ENCODE data around the gene PLK3. TPM values are rescaled to one million over a fixed set of nuclear protein-coding genes. Genes with fewer than 3 reads are reported as not detected.

The PLK3 gene
- total and polyA plus RNA-seq, 2 of the 4 experiments (the other 2 are of a cell fraction): 15.8 to 51.6 TPM

DNA sequence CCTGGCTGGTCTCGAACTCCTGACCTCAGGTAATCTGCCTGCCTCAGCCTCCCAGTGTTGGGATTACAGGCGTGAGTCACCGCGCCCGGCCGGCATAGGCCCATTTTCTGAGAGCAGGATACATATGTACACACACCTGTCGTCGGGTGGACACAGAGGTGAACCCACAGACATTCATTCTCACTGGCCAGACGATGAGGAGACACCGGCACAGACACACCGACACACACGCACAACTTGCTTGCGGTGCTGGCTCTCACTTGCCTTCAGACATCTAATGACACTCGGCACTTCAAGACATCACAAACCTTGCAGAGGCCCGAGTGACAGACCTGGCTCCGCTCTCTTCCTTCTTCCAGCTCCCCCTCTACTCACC is 42.3 kb downstream of the PLK3 start:
- no peak overlapping the region for H2BK20ac ChIP-seq (ENCODE audit: low read depth, low read length)
- no peak overlapping the region for H2BK120ac ChIP-seq (ENCODE audit: low read depth, low read length)
- H3K4me3 ChIP-seq (ENCODE audit: insufficient read depth, low read depth, low read length): peak overlapping the region; percentile 51
- H3K9me3 ChIP-seq (ENCODE audit: control insufficient read depth, insufficient read depth, low read length): no peaks in the 10 kb centered on the region
- H3K9ac ChIP-seq (ENCODE audit: low read depth, low read length): no peak overlapping the region
- BruUV-seq (replicated peaks): no TSS peak
- H2AFZ ChIP-seq (replicated peaks; ENCODE audit: low read length, poor library complexity): peak overlapping the region; percentile 93
- H3K79me1 ChIP-seq (ENCODE audit: low read depth in 1 of 2, low read length in 2 of 2): no peaks in the 10 kb centered on the region
- no peak for TF ChIP-seq MAZ (IDR thresholded peaks at IDR 0.05; ENCODE audit: borderline replicate concordance, low read depth, low read length)
- TF ChIP-seq CEBPB (IDR thresholded peaks at IDR 0.05; ENCODE audit: low read depth, low read length): no peak
- TF ChIP-seq MXI1 (IDR thresholded peaks at IDR 0.05; ENCODE audit: borderline replicate concordance, low read depth, low read length): no peak
- TF ChIP-seq MAFK (IDR thresholded peaks at IDR 0.05; ENCODE audit: low read depth, low read length): no peak
- TF ChIP-seq POLR2A (IDR thresholded peaks at IDR 0.05; ENCODE audit: low read depth, low read length): no peak
- TF ChIP-seq, protein P1, sequence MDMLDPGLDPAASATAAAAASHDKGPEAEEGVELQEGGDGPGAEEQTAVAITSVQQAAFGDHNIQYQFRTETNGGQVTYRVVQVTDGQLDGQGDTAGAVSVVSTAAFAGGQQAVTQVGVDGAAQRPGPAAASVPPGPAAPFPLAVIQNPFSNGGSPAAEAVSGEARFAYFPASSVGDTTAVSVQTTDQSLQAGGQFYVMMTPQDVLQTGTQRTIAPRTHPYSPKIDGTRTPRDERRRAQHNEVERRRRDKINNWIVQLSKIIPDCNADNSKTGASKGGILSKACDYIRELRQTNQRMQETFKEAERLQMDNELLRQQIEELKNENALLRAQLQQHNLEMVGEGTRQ (IDR thresholded peaks at IDR 0.05; ENCODE audit: low read depth, low read length): no peak
- no peak for TF ChIP-seq BHLHE40 (IDR thresholded peaks at IDR 0.05; ENCODE audit: low read depth, low read length)
- TF ChIP-seq SMC3 (IDR thresholded peaks at IDR 0.05; ENCODE audit: low read depth, low read length): no peak
- TF ChIP-seq RFX5 (IDR thresholded peaks at IDR 0.05; ENCODE audit: low read depth, low read length): no peak
- TF ChIP-seq, protein P2, sequence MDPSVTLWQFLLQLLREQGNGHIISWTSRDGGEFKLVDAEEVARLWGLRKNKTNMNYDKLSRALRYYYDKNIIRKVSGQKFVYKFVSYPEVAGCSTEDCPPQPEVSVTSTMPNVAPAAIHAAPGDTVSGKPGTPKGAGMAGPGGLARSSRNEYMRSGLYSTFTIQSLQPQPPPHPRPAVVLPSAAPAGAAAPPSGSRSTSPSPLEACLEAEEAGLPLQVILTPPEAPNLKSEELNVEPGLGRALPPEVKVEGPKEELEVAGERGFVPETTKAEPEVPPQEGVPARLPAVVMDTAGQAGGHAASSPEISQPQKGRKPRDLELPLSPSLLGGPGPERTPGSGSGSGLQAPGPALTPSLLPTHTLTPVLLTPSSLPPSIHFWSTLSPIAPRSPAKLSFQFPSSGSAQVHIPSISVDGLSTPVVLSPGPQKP (IDR thresholded peaks at IDR 0.05; ENCODE audit: borderline replicate concordance, low read depth, low read length): no peak
- TF ChIP-seq RAD21 (IDR thresholded peaks at IDR 0.05; ENCODE audit: low read length): no peak
- no peak for TF ChIP-seq RCOR1 (IDR thresholded peaks at IDR 0.05; ENCODE audit: insufficient replicate concordance, low read length)
- TF ChIP-seq NFE2L2 (IDR thresholded peaks at IDR 0.05; ENCODE audit: low read depth, low read length): no peak
- no peak for TF ChIP-seq FOS (IDR thresholded peaks at IDR 0.05; ENCODE audit: low read depth, low read length)
- no peak for TF ChIP-seq CHD1 (IDR thresholded peaks at IDR 0.05; ENCODE audit: low read depth, low read length)
- TF ChIP-seq, protein P3, sequence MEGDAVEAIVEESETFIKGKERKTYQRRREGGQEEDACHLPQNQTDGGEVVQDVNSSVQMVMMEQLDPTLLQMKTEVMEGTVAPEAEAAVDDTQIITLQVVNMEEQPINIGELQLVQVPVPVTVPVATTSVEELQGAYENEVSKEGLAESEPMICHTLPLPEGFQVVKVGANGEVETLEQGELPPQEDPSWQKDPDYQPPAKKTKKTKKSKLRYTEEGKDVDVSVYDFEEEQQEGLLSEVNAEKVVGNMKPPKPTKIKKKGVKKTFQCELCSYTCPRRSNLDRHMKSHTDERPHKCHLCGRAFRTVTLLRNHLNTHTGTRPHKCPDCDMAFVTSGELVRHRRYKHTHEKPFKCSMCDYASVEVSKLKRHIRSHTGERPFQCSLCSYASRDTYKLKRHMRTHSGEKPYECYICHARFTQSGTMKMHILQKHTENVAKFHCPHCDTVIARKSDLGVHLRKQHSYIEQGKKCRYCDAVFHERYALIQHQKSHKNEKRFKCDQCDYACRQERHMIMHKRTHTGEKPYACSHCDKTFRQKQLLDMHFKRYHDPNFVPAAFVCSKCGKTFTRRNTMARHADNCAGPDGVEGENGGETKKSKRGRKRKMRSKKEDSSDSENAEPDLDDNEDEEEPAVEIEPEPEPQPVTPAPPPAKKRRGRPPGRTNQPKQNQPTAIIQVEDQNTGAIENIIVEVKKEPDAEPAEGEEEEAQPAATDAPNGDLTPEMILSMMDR (conservative IDR thresholded peaks at IDR 0.05; ENCODE audit: low read depth, low read length): no peak
- H4K20me1 ChIP-seq (ENCODE audit: insufficient read depth, low read length): no peaks in the 10 kb centered on the region
- H2BK5ac ChIP-seq (ENCODE audit: low read depth, low read length, poor library complexity, severe bottlenecking): no peak overlapping the region
- no peaks in the 10 kb centered on the region; the same call in 1 of the 2 replicates for H3K27me3 ChIP-seq (ENCODE audit: control insufficient read depth, insufficient read depth, low read length)
- H3K18ac ChIP-seq (ENCODE audit: low read depth, low read length): no peak overlapping the region
- no peak overlapping the region for H2BK15ac ChIP-seq (ENCODE audit: low read depth, low read length)
- ChIA-PET POLR2A (ENCODE audit: unreplicated experiment) (no interaction called here), CTCF (no interaction called here)
- H3K27ac ChIP-seq (ENCODE audit: insufficient read depth, low read length): no peak overlapping the region; the same call in 1 of the 2 replicates
- H3K14ac ChIP-seq (replicated peaks; ENCODE audit: low read depth, low read length): peak overlapping the region; percentile 31; the same call in 1 of the 2 replicates
- no peaks in the 10 kb centered on the region for H3K4me1 ChIP-seq (ENCODE audit: control insufficient read depth, insufficient read depth, low read length)
- H3K9me1 ChIP-seq (ENCODE audit: insufficient read depth, low read length): no peaks in the 10 kb centered on the region; the same call in 1 of the 2 replicates
- no peaks in the 10 kb centered on the region for H3K36me3 ChIP-seq (ENCODE audit: control insufficient read depth, insufficient read depth, low read length)
- H3K4me2 ChIP-seq (ENCODE audit: low read depth, low read length): peak overlapping the region; percentile 54
- intact Hi-C loops (cut with micrococcal nuclease) (no loop called here), dilution Hi-C loops (cut with HindIII; ENCODE audit: low sequenced_read_pairs, unreplicated experiment) (no loop called here), in situ Hi-C loops (cut with MboI; ENCODE audit: low sequenced_read_pairs) (no loop called here)
- DNase-seq: no peak
- H4K5ac ChIP-seq (ENCODE audit: low read depth, low read length): no peak overlapping the region
- H3K23ac ChIP-seq (ENCODE audit: low read depth, low read length): peak overlapping the region; percentile 16; the same call in 1 of the 2 replicates
- WGBS, 2 experiments (ENCODE audit: extremely low coverage in 2 of 2, insufficient read length in 1 of 2): 60% methylated on average over 13 of the region's 16 CpGs; no CpG with 5 or more reads in 1 of the 2 experiments
- peak overlapping the region; percentile 20; the same call in 1 of the 2 replicates for H3K4ac ChIP-seq (ENCODE audit: low read depth, low read length)
- peak overlapping the region; percentile 89 for H2AK9ac ChIP-seq (replicated peaks; ENCODE audit: low read depth, low read length, poor library complexity)
- no peak for ATAC-seq (ENCODE audit: low read depth)
- H3K56ac ChIP-seq (ENCODE audit: extremely low read depth, insufficient read depth, low read length): no peak overlapping the region; the same call in 1 of the 2 replicates
- no peak overlapping the region for H4K91ac ChIP-seq (ENCODE audit: insufficient read depth, low read depth, low read length)
- H4K8ac ChIP-seq (ENCODE audit: low read depth in 2 of 2, low read length in 2 of 2): no peak overlapping the region
- H2AK5ac ChIP-seq (ENCODE audit: low read depth, low read length): peak overlapping the region; percentile 29; the same call in 1 of the 2 replicates
